OCI-LY1 (cell line): ENCODE measurements around the gene RNF212.

ENCODE experiments used
- EZH2 ChIP-seq: fragments of 200-600 bp; sonication (generic), shearing (Covaris generic); IDR thresholded peaks from 2 replicates; pipeline ENCODE4 v1.8.0; 2017; ENCODE audit warnings: borderline replicate concordance, mixed run types, mild to moderate bottlenecking, antibody characterized with exemption, low read length, moderate library complexity, mixed read lengths
- TF ChIP-seq, protein P1 (sequence below): fragments of 200-600 bp; sonication (generic), shearing (Covaris generic); IDR thresholded peaks from 2 replicates; pipeline ENCODE4 v1.5.1; 2017; ENCODE audit warnings: mild to moderate bottlenecking, antibody characterized with exemption, low read length, moderate library complexity, mixed read lengths

DNA sequence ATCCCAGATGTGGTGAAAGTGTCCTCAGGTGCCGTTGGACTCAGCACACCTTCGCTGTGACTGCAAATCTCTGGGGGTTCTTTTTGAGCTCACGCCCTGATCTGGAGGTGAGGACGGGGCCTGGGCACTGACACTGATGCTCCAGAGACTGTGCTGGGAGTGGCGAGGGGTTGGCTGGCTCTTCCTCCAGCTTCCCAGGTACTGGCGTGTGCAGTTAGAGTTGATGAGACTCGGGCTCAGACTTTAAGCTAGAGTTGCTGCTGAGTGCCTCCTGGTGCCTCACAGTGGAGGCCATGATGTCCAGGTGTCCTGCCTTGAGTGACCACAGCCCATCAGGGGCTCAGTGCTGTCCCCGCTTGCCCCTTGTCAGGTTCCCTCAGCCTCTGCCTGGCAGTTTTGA lies 42.7 kb upstream of the RNF212 start:
- TF ChIP-seq, protein P1, sequence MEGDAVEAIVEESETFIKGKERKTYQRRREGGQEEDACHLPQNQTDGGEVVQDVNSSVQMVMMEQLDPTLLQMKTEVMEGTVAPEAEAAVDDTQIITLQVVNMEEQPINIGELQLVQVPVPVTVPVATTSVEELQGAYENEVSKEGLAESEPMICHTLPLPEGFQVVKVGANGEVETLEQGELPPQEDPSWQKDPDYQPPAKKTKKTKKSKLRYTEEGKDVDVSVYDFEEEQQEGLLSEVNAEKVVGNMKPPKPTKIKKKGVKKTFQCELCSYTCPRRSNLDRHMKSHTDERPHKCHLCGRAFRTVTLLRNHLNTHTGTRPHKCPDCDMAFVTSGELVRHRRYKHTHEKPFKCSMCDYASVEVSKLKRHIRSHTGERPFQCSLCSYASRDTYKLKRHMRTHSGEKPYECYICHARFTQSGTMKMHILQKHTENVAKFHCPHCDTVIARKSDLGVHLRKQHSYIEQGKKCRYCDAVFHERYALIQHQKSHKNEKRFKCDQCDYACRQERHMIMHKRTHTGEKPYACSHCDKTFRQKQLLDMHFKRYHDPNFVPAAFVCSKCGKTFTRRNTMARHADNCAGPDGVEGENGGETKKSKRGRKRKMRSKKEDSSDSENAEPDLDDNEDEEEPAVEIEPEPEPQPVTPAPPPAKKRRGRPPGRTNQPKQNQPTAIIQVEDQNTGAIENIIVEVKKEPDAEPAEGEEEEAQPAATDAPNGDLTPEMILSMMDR: no peak
- no peak for TF ChIP-seq EZH2
